ENCODE results near the gene DENND1A.

DNA sequence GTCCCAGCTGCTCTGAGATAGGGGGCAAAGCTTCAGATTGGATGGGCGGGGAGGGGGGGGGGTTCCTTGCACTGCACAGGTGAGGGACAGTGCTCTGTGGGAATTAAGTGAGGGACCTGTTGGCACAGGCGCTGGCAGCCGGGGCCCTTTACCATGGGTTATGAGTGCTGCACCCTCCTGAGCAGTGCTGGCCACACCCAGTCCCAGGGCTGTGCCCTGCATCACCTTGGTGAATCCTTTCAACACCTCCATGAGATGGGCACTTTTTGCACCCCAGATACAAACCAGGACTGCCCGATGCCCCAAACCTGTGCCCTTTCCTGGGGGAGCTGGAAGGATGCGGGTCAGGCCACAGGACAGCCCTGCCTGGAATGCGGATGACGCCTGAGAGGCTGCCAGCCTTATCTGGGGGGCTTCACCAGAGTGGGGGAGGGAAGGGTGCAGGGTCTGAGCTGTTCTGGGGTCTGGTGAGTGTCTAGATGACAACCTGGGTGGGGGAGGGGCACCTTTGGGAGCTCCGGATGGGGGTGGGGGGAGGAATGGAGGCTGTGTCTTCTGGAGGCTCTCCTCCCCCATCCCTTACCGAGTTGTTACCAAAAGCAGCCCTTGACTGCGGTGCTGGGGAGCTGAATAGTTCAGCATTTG, 568.7 kb downstream of the DENND1A start:
- TF ChIP-seq CTCF (IDR thresholded peaks at IDR 0.05) (no peak), POLR2A (IDR thresholded peaks at IDR 0.05) (no peak)
